Measurements from ENCODE around the gene MED7. TPM values are rescaled to one million over a fixed set of nuclear protein-coding genes. Genes with fewer than 3 reads are reported as not detected.

MED7 gene
- total and polyA plus RNA-seq, 2 experiments from 2014 or later = 15.8 to 22.2 TPM

DNA sequence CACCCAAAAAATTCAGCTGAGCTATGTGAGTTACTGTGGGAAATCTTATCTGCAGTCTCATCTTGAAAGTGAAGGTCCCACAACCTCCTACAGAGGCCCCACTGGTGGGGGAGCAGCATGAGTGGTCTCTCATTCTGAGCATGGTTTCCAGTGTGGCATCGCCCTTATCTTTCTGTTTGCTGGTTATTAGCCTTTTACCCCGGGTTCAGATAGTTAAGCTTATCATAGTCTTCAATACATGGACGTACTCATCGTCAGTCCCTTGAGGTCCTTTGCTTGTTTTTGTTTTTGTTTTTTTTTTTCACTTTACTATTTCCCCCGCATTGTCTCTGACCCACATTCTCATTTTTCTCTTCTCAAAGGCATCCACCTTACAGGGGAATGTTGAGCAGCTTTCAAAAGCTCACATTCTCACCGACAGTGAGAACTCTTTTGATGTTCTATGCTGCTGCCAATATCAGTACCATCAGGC is 26.1 kb downstream of the MED7 start:
- no peaks in the 10 kb centered on the region for H3K4me1 ChIP-seq (ENCODE audit: insufficient read depth)
- no peaks in the 10 kb centered on the region for H4K20me1 ChIP-seq (ENCODE audit: insufficient read depth)
- no peak overlapping the region for H3K4me2 ChIP-seq (ENCODE audit: unreplicated experiment)
- 47 to 52% methylated on average over 6 of the region's 6 CpGs for WGBS, 2 experiments (ENCODE audit: low coverage in 1 of 2, low lambda C conversion rate in 2 of 2, missing lambda C conversion rate in 2 of 2)
- no peaks in the 10 kb centered on the region for H3K79me2 ChIP-seq (ENCODE audit: insufficient read depth)
- H3K4me3 ChIP-seq = no peak overlapping the region
- no peak for DNase-seq
- no peaks in the 10 kb centered on the region for H3K36me3 ChIP-seq (ENCODE audit: low read depth)
- no peak overlapping the region for H3K9ac ChIP-seq
- H3K9me2 ChIP-seq (ENCODE audit: insufficient read depth) = no peaks in the 10 kb centered on the region
- TF ChIP-seq EZH2 (IDR thresholded peaks at IDR 0.05; ENCODE audit: insufficient read depth, poor library complexity, severe bottlenecking) (no peak), EZH2phosphoT487 (IDR thresholded peaks at IDR 0.05; ENCODE audit: insufficient read depth, low read depth) (no peak)
- H2AFZ ChIP-seq = no peak overlapping the region
- H3K27me3 ChIP-seq (replicated peaks; ENCODE audit: insufficient read depth) = no peaks in the 10 kb centered on the region
- no peaks in the 10 kb centered on the region for H3K9me3 ChIP-seq (ENCODE audit: low read depth)
- H3F3A ChIP-seq (ENCODE audit: insufficient read depth) = no peaks in the 10 kb centered on the region
- in situ Hi-C loops (cut with MboI) = no loop called here
- no peak overlapping the region for H3K27ac ChIP-seq

DNA sequence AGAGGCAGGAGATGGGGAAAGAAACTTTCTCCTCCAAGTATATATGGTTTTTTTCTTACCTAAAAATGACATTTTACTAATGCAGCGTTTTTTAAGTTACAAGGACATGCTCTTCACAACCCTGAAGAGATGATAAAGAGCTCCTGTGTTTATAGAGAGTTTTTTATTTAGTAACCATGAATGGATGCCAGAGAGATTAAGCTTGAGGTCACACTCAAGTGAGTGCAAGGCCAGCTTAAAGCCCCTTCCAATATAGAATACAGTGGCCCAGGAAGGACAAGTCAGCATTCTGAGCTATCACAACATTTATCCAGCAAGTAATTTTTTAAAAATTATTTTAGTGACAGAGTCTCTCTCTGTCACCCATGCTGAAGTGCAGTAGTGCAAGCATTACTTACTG is 27.2 kb downstream of the MED7 start:
- no peak for DNase-seq
- H3K9me3 ChIP-seq (ENCODE audit: low read depth) = no peaks in the 10 kb centered on the region
- no peak overlapping the region for H3K27ac ChIP-seq
- TF ChIP-seq EZH2phosphoT487 (IDR thresholded peaks at IDR 0.05; ENCODE audit: insufficient read depth, low read depth) (no peak), EZH2 (IDR thresholded peaks at IDR 0.05; ENCODE audit: insufficient read depth, poor library complexity, severe bottlenecking) (no peak)
- 41 to 44% methylated on average over 1 of the region's 1 CpG for WGBS, 2 experiments (ENCODE audit: low coverage in 1 of 2, low lambda C conversion rate in 2 of 2, missing lambda C conversion rate in 2 of 2)
- no peak overlapping the region for H2AFZ ChIP-seq
- no peaks in the 10 kb centered on the region for H3F3A ChIP-seq (ENCODE audit: insufficient read depth)
- no peak overlapping the region for H3K4me3 ChIP-seq
- H4K20me1 ChIP-seq (ENCODE audit: insufficient read depth) = no peaks in the 10 kb centered on the region
- no peaks in the 10 kb centered on the region for H3K9me2 ChIP-seq (ENCODE audit: insufficient read depth)
- H3K9ac ChIP-seq = no peak overlapping the region
- in situ Hi-C loops (cut with MboI) = no loop called here
- H3K79me2 ChIP-seq (ENCODE audit: insufficient read depth) = no peaks in the 10 kb centered on the region
- no peaks in the 10 kb centered on the region for H3K4me1 ChIP-seq (ENCODE audit: insufficient read depth)
- H3K36me3 ChIP-seq (ENCODE audit: low read depth) = no peaks in the 10 kb centered on the region
- H3K4me2 ChIP-seq (ENCODE audit: unreplicated experiment) = no peak overlapping the region
- H3K27me3 ChIP-seq (replicated peaks; ENCODE audit: insufficient read depth) = no peaks in the 10 kb centered on the region

DNA sequence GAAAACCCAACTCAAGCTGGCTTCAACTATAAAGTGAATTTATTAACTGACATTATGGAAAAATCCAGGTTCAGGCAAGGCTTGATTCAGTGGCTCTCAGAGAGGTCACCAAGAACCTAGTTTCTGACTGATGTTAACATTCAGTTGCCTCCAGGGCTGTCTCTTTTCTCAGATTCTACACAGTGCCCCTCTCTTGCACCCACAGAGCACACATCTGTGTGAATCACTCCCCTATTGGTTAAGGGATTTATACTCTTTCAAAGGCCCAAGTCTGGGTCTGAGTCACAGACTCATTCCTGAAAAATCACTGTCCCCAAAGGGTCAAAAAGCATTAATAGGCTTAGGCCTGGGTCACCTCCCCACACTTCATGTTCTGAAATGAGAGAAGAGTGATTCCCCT is 27.7 kb downstream of the MED7 start:
- peak; percentile 13 for DNase-seq
- Histone ChIP-seq H3K27me3 (replicated peaks; ENCODE audit: insufficient read depth) (no peaks in the 10 kb centered on the region), H3K9ac (no peak overlapping the region), H4K20me1 (ENCODE audit: insufficient read depth) (no peaks in the 10 kb centered on the region), H3K36me3 (ENCODE audit: low read depth) (no peaks in the 10 kb centered on the region), H3K79me2 (ENCODE audit: insufficient read depth) (no peaks in the 10 kb centered on the region), H3K9me3 (ENCODE audit: low read depth) (no peaks in the 10 kb centered on the region), H3K4me2 (ENCODE audit: unreplicated experiment) (no peak overlapping the region), H3F3A (ENCODE audit: insufficient read depth) (no peaks in the 10 kb centered on the region), H3K4me3 (no peak overlapping the region), H3K4me1 (ENCODE audit: insufficient read depth) (no peaks in the 10 kb centered on the region), H3K9me2 (ENCODE audit: insufficient read depth) (no peaks in the 10 kb centered on the region), H2AFZ (no peak overlapping the region), H3K27ac (no peak overlapping the region)
- TF ChIP-seq EZH2 (IDR thresholded peaks at IDR 0.05; ENCODE audit: insufficient read depth, poor library complexity, severe bottlenecking) (no peak), EZH2phosphoT487 (IDR thresholded peaks at IDR 0.05; ENCODE audit: insufficient read depth, low read depth) (no peak)
- in situ Hi-C loops (cut with MboI) = no loop called here

DNA sequence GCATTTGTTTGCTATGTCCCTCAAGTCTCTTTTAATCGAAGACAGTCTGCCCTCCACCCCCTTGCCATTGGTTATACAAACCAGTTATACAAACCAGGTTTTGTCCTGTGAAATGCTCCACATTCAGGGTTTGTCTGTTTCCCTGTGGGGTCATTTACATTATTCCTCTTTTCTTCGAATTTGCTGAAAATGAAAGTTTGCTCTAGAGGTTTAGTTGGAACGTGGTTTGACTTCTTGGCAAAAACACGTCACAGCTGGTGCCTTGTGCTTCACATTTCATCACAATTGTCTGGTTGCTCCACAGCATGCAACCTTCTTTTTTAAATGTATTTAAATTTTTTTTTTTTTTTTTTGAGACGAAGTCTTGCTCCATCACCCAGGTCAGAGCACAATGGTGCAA is 29.7 kb downstream of the MED7 start:
- no peak overlapping the region for H3K4me2 ChIP-seq (ENCODE audit: unreplicated experiment)
- H2AFZ ChIP-seq = no peak overlapping the region
- no peaks in the 10 kb centered on the region for H3F3A ChIP-seq (ENCODE audit: insufficient read depth)
- no peaks in the 10 kb centered on the region for H3K9me3 ChIP-seq (ENCODE audit: low read depth)
- no peak overlapping the region for H3K4me3 ChIP-seq
- no peaks in the 10 kb centered on the region for H3K79me2 ChIP-seq (ENCODE audit: insufficient read depth)
- H3K27me3 ChIP-seq (replicated peaks; ENCODE audit: insufficient read depth) = no peaks in the 10 kb centered on the region
- in situ Hi-C loops (cut with MboI) = no loop called here
- TF ChIP-seq EZH2 (IDR thresholded peaks at IDR 0.05; ENCODE audit: insufficient read depth, poor library complexity, severe bottlenecking) (no peak), EZH2phosphoT487 (IDR thresholded peaks at IDR 0.05; ENCODE audit: insufficient read depth, low read depth) (no peak)
- no peaks in the 10 kb centered on the region for H4K20me1 ChIP-seq (ENCODE audit: insufficient read depth)
- H3K9ac ChIP-seq = no peak overlapping the region
- 21 to 22% methylated on average over 5 of the region's 5 CpGs for WGBS, 2 experiments (ENCODE audit: low coverage in 1 of 2, low lambda C conversion rate in 2 of 2, missing lambda C conversion rate in 2 of 2)
- no peaks in the 10 kb centered on the region for H3K4me1 ChIP-seq (ENCODE audit: insufficient read depth)
- H3K36me3 ChIP-seq (ENCODE audit: low read depth) = no peaks in the 10 kb centered on the region
- H3K9me2 ChIP-seq (ENCODE audit: insufficient read depth) = no peaks in the 10 kb centered on the region
- DNase-seq = peak; percentile 29
- H3K27ac ChIP-seq = no peak overlapping the region

DNA sequence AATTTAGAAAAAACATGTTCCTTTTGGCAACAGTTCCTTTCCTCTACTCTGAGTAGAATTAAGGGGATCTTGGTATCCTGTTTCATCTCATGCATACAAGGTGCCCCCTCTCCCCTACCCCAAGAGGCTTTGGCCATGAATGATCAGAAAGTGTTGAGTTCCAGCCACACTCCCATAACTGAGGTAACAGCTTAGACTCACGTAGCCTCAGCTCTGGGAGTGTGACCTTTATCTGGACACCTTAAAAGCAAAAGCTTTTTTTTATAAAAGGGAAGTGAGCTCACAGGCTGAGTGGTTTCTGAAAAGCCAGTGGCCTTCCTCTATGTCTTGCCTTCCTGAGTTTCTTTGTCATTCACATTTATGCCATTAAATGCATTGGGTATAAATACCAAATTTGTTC is 32.9 kb downstream of the MED7 start:
- no peaks in the 10 kb centered on the region for H3K4me1 ChIP-seq (ENCODE audit: insufficient read depth)
- no peak overlapping the region for H3K4me3 ChIP-seq
- in situ Hi-C loops (cut with MboI) = no loop called here
- TF ChIP-seq EZH2phosphoT487 (IDR thresholded peaks at IDR 0.05; ENCODE audit: insufficient read depth, low read depth) = no peak
- no peak for TF ChIP-seq EZH2 (IDR thresholded peaks at IDR 0.05; ENCODE audit: insufficient read depth, poor library complexity, severe bottlenecking)
- no peaks in the 10 kb centered on the region for H3F3A ChIP-seq (ENCODE audit: insufficient read depth)
- no peak overlapping the region for H3K9ac ChIP-seq
- no peaks in the 10 kb centered on the region for H3K27me3 ChIP-seq (replicated peaks; ENCODE audit: insufficient read depth)
- H3K9me3 ChIP-seq (ENCODE audit: low read depth) = no peaks in the 10 kb centered on the region
- no peak for DNase-seq
- H3K4me2 ChIP-seq (ENCODE audit: unreplicated experiment) = no peak overlapping the region
- no peak overlapping the region for H2AFZ ChIP-seq
- H3K79me2 ChIP-seq (ENCODE audit: insufficient read depth) = no peaks in the 10 kb centered on the region
- WGBS, 2 experiments (ENCODE audit: low coverage in 1 of 2, low lambda C conversion rate in 2 of 2, missing lambda C conversion rate in 2 of 2) = 70 to 74% methylated on average over 1 of the region's 1 CpG
- no peaks in the 10 kb centered on the region for H3K36me3 ChIP-seq (ENCODE audit: low read depth)
- no peaks in the 10 kb centered on the region for H3K9me2 ChIP-seq (ENCODE audit: insufficient read depth)
- no peaks in the 10 kb centered on the region for H4K20me1 ChIP-seq (ENCODE audit: insufficient read depth)
- no peak overlapping the region for H3K27ac ChIP-seq

Data from GM23248 (cell line).